WI38 (cell line): ENCODE results near the gene ZSWIM6.

Source experiments
- H3K4me3 ChIP-seq: 2 replicates; pipeline ENCODE4 v1.5.1; 2011; ENCODE audit warnings: low read depth, mild to moderate bottlenecking, control low read depth, low read length
- TF ChIP-seq, protein P1 (sequence below): IDR thresholded peaks from 2 replicates; pipeline ENCODE4 v1.5.1; 2012; ENCODE audit warnings: low read depth, mild to moderate bottlenecking, control low read depth, low read length

Gene ZSWIM6

GRCh38 chr5:61525512-61526206 lies 193.6 kb downstream of the ZSWIM6 start:
- H3K4me3 ChIP-seq: no peak overlapping the region
- TF ChIP-seq, protein P1, sequence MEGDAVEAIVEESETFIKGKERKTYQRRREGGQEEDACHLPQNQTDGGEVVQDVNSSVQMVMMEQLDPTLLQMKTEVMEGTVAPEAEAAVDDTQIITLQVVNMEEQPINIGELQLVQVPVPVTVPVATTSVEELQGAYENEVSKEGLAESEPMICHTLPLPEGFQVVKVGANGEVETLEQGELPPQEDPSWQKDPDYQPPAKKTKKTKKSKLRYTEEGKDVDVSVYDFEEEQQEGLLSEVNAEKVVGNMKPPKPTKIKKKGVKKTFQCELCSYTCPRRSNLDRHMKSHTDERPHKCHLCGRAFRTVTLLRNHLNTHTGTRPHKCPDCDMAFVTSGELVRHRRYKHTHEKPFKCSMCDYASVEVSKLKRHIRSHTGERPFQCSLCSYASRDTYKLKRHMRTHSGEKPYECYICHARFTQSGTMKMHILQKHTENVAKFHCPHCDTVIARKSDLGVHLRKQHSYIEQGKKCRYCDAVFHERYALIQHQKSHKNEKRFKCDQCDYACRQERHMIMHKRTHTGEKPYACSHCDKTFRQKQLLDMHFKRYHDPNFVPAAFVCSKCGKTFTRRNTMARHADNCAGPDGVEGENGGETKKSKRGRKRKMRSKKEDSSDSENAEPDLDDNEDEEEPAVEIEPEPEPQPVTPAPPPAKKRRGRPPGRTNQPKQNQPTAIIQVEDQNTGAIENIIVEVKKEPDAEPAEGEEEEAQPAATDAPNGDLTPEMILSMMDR: no peak

DNA sequence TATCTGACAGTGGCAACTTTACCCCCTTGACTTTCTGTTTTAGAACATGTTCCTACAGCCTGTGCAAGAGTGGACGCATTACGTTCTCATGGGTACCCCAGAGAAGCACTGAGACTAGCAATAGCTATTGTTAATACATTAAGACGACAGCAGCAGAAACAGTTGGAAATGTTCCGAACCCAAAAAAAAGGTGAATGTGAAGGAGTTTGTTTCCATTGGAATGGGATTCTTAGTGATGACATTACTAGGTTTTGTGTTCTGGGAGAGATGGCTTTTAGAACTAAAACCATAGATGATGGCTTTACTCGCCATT lies 194.1 kb downstream of the ZSWIM6 start:
- H3K4me3 ChIP-seq: no peak overlapping the region
- TF ChIP-seq, protein P1: no peak

DNA sequence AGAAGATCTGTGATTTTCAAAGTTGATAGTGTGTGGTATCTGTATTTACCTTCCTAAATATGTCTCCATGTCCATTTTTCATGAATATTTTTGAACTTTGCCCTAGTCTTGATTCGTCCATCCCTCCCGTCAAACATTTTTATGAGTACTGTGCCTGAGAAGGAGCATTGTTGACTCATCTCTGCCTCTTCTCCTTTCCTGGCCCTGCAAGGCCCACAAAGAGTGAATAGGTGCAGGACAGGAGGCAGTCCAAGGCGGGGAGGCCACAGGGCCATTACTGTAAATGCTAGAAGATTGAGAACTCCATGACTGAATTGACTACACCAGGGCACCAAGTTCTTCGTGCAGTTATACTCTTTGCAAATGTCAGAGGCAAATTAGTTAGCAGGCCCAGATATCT lies 200.9 kb downstream of the ZSWIM6 start:
- H3K4me3 ChIP-seq: no peak overlapping the region
- TF ChIP-seq, protein P1: no peak

DNA sequence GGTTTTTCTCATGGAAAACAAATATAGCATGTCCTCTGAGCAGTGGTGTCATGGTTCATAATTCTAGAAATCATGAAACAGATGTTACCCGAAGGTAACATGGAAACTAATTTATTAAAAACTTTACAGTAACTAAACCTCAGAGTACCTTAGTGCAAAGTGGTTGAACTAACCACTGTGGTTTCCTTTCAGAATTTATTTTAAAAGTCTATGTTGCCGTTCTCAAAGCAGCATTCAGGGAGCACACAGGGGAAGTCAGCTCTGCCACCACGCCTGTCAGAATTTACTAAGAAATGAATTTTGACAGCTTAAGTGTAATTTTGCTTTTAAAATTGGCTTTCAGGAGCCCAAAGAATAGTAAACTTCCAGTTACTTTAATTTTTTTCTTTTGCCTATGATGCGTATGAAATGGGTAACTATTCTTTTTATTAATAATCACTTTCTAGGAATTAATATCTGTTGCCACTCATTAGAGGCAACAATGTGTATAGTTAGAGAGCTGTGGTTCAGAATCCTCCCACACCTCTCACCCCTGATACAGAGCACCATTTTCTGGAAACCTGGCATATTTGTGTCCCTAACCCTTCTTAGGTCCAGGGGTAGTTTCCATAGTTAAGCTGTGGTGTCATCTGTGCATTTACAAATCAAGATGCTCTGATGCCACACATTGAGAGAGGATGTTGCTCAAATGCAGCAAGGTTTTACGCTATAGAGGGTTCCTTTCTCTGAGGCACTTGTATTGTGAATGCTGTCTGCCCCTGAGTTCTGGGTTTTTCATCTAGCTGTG lies 202.6 kb downstream of the ZSWIM6 start:
- TF ChIP-seq, protein P1: no peak
- H3K4me3 ChIP-seq: no peak overlapping the region

- TF ChIP-seq, protein P1: no peak
- no peak overlapping the region for H3K4me3 ChIP-seq
Measured at GRCh38 chr5:61535828-61536227, 203.8 kb downstream of the ZSWIM6 start.

DNA sequence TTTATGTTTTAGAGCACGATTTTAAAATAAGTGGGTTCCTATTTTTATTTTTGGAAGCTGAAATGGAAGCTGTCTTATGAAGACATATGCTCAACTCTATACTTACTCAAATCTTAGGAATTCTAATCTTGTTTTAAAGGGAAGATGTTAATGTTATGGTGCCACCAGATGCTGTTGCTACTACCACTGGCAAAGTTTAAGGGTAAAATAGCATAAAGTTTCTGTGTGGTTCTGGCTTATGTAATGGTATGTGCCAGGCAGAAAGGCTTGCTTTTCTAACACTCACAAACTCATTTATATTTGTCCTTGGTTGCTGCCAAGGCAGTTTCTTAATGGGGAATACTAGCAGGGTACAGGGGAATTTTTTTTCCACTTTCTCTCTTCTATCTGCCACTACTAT lies 204.9 kb downstream of the ZSWIM6 start:
- TF ChIP-seq, protein P1: no peak
- no peak overlapping the region for H3K4me3 ChIP-seq
